Stomach smooth muscle (tissue), 2 donors: ENCODE results near the gene RADX.
"Not testable (repeated sequence)": the region's sequence is repeated elsewhere in the genome, so short reads cannot be mapped to it uniquely, and the experiment has no call there.

Source experiments
- H3K27ac ChIP-seq: one replicate; pipeline ENCODE4 v1.7.0; 2013; ENCODE audit warnings: mild to moderate bottlenecking, low read length, inconsistent platforms
- H3K27me3 ChIP-seq, 2 donors: one replicate each; pipeline ENCODE4 v1.7.0; 2013; ENCODE audit warnings: low read length in 2 of 2; ENCODE audit not compliant: insufficient read depth in 2 of 2, control insufficient read depth in 1 of 2
- H3K36me3 ChIP-seq, 2 donors: one replicate each; pipeline ENCODE4 v1.7.0; 2013; ENCODE audit warnings: low read length in 2 of 2; ENCODE audit not compliant: control insufficient read depth in 2 of 2, insufficient read depth in 2 of 2
- H3K4me1 ChIP-seq: one replicate; pipeline ENCODE4 v1.7.0; 2013; ENCODE audit warnings: low read length; ENCODE audit not compliant: control insufficient read depth, insufficient read depth
- H3K4me3 ChIP-seq, 2 donors: one replicate each; pipeline ENCODE4 v1.7.0; 2013; ENCODE audit warnings: low read length in 2 of 2
- H3K9ac ChIP-seq, 2 donors: one replicate each; pipeline ENCODE4 v1.7.0; 2013; ENCODE audit warnings: low read length in 2 of 2, mild to moderate bottlenecking in 1 of 2
- H3K9me3 ChIP-seq, 2 donors: one replicate each; pipeline ENCODE4 v1.7.0; 2013; ENCODE audit warnings: low read length in 2 of 2; ENCODE audit not compliant: control insufficient read depth in 2 of 2
- donor health status: healthy.
- donor health status: Pancreatic carcinoma.

Gene RADX

GRCh38 chrX:106612393-106612763 is 600 bp downstream of the RADX start:
- Histone ChIP-seq H3K36me3 (no peaks in the 10 kb centered on the region), H3K9me3 (no peaks in the 10 kb centered on the region), H3K4me3 (peak overlapping the region; percentile 70 to 79), H3K27ac (no peak overlapping the region), H3K27me3 (peaks cover 0 to 6% of the 10 kb centered on the region in 2 donors), H3K4me1 (peaks cover 4% of the 10 kb centered on the region), H3K9ac (peak overlapping the region in 1 of 2 donors; percentile 22)

GRCh38 chrX:106613277-106613676 is 1.5 kb downstream of the RADX start:
- no peak overlapping the region for H3K9ac ChIP-seq
- peaks cover 4% of the 10 kb centered on the region for H3K4me1 ChIP-seq
- peaks cover 0 to 4% of the 10 kb centered on the region in 2 donors for H3K27me3 ChIP-seq
- H3K9me3 ChIP-seq = no peaks in the 10 kb centered on the region
- no peak overlapping the region for H3K4me3 ChIP-seq
- H3K36me3 ChIP-seq = no peaks in the 10 kb centered on the region
- H3K27ac ChIP-seq = no peak overlapping the region

GRCh38 chrX:106615041-106615440 is 3.3 kb downstream of the RADX start:
- no peak overlapping the region for H3K4me3 ChIP-seq
- H3K27ac ChIP-seq = no peak overlapping the region
- no peaks in the 10 kb centered on the region for H3K36me3 ChIP-seq
- no peaks in the 10 kb centered on the region for H3K9me3 ChIP-seq
- H3K4me1 ChIP-seq = peaks cover 4% of the 10 kb centered on the region
- H3K9ac ChIP-seq = no peak overlapping the region
- H3K27me3 ChIP-seq = peaks cover 0 to 4% of the 10 kb centered on the region in 2 donors

GRCh38 chrX:106619797-106620196 is 8.0 kb downstream of the RADX start:
- H3K27ac ChIP-seq = no peak overlapping the region
- H3K27me3 ChIP-seq = peaks cover 0 to 6% of the 10 kb centered on the region in 2 donors
- no peaks in the 10 kb centered on the region for H3K9me3 ChIP-seq
- no peaks in the 10 kb centered on the region for H3K4me1 ChIP-seq
- no peak overlapping the region for H3K9ac ChIP-seq
- H3K4me3 ChIP-seq = no peak overlapping the region
- no peaks in the 10 kb centered on the region for H3K36me3 ChIP-seq

GRCh38 chrX:106621836-106622235 is 10.1 kb downstream of the RADX start:
- Histone ChIP-seq H3K9me3 (no peaks in the 10 kb centered on the region), H3K4me3 (no peak overlapping the region), H3K27me3 (peaks cover 0 to 3% of the 10 kb centered on the region in 2 donors), H3K4me1 (no peaks in the 10 kb centered on the region), H3K9ac (no peak overlapping the region), H3K36me3 (no peaks in the 10 kb centered on the region), H3K27ac (no peak overlapping the region)

- Histone ChIP-seq H3K9ac (no peak overlapping the region), H3K27ac (no peak overlapping the region), H3K4me1 (no peaks in the 10 kb centered on the region), H3K9me3 (no peaks in the 10 kb centered on the region), H3K4me3 (no peak overlapping the region), H3K27me3 (peaks cover 0 to 3% of the 10 kb centered on the region in 2 donors), H3K36me3 (no peaks in the 10 kb centered on the region)
These were observed 15.0 kb downstream of the RADX start for GRCh38 chrX:106626789-106627188.

- Histone ChIP-seq H3K9ac (no peak overlapping the region), H3K4me1 (no peaks in the 10 kb centered on the region), H3K27ac (no peak overlapping the region), H3K4me3 (no peak overlapping the region), H3K27me3 (no peaks in the 10 kb centered on the region), H3K9me3 (no peaks in the 10 kb centered on the region), H3K36me3 (no peaks in the 10 kb centered on the region)
These were observed 19.8 kb downstream of the RADX start for GRCh38 chrX:106631615-106632014.

GRCh38 chrX:106649523-106650428 is 38.0 kb downstream of the RADX start:
- Histone ChIP-seq H3K4me1 (no peaks in the 10 kb centered on the region), H3K9ac (no peak overlapping the region), H3K27me3 (no peaks in the 10 kb centered on the region), H3K36me3 (no peaks in the 10 kb centered on the region), H3K4me3 (no peak overlapping the region), H3K9me3 (no peaks in the 10 kb centered on the region), H3K27ac (no peak overlapping the region)

- H3K9me3 ChIP-seq, H3K27me3 ChIP-seq, H3K9ac ChIP-seq, H3K27ac ChIP-seq, H3K36me3 ChIP-seq, H3K4me1 ChIP-seq, H3K4me3 ChIP-seq: not testable (repeated sequence)
These were observed 41.8 kb downstream of the RADX start for GRCh38 chrX:106653625-106654024.

GRCh38 chrX:106670631-106671030 is 58.9 kb downstream of the RADX start:
- H3K9ac ChIP-seq = no peak overlapping the region
- H3K27me3 ChIP-seq = peaks cover 0 to 9% of the 10 kb centered on the region in 2 donors
- no peak overlapping the region for H3K27ac ChIP-seq
- H3K9me3 ChIP-seq = no peaks in the 10 kb centered on the region
- H3K36me3 ChIP-seq = no peaks in the 10 kb centered on the region
- no peaks in the 10 kb centered on the region for H3K4me1 ChIP-seq
- no peak overlapping the region for H3K4me3 ChIP-seq

GRCh38 chrX:106672527-106672926 is 60.7 kb downstream of the RADX start:
- no peaks in the 10 kb centered on the region for H3K4me1 ChIP-seq
- H3K9ac ChIP-seq = no peak overlapping the region
- no peak overlapping the region for H3K27ac ChIP-seq
- no peak overlapping the region for H3K4me3 ChIP-seq
- H3K36me3 ChIP-seq = no peaks in the 10 kb centered on the region
- no peaks in the 10 kb centered on the region for H3K9me3 ChIP-seq
- H3K27me3 ChIP-seq = peaks cover 0 to 9% of the 10 kb centered on the region in 2 donors
